Astrocyte of the hippocampus (primary cell): ENCODE measurements around the gene PEX11B.

ENCODE experiments used
- DNase-seq: peaks from one replicate; pipeline ENCODE4 v3.0.0; 2011; ENCODE audit warnings: low read depth, low spot score

Gene PEX11B, protein sequence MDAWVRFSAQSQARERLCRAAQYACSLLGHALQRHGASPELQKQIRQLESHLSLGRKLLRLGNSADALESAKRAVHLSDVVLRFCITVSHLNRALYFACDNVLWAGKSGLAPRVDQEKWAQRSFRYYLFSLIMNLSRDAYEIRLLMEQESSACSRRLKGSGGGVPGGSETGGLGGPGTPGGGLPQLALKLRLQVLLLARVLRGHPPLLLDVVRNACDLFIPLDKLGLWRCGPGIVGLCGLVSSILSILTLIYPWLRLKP

GRCh38 chr1:145918144-145918991 is at the start of gene PEX11B:
Gene PEX11B (minus strand): TSS chr1:145918717. CDS start chr1:145918688, 29 bp downstream.
- peak; percentile 95 for DNase-seq

DNA sequence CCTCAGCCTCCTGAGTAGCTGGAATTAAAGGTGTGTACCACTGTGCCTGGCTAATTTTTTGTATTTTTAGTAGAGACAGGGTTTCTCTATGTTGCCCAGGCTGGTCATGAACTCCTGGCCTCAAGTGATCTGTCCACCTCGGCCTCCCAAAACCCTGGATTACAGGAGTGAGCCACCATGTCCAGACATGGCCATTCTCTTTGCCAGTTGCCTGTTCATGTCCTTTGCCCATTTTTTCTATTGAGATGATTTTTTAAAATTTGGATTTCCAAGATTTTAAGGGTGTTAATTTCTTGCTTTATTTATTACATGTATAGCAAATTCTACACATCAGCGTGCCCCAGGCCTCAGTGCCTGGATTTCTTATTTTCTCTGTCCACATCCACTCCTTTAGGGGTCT is 48.8 kb upstream of the PEX11B start:
- DNase-seq, result no peak

- DNase-seq, result no peak
These were observed 46.7 kb upstream of the PEX11B start for GRCh38 chr1:145965119-145965744.

GRCh38 chr1:145964328-145965118 is 46.0 kb upstream of the PEX11B start, which contains the start of the genes ANKRD34A and POLR3GL:
Gene ANKRD34A (minus strand): TSS chr1:145964575. CDS start chr1:145961759, 2,816 bp downstream.
Gene POLR3GL (plus strand): TSS chr1:145964690. CDS start chr1:145974866, 10,176 bp downstream.
- peak; percentile 96 for DNase-seq

GRCh38 chr1:145963265-145964019 is 44.9 kb upstream of the PEX11B start:
- DNase-seq, result peak; percentile 54

- peak; percentile 32 for DNase-seq
These were observed 43.9 kb upstream of the PEX11B start for GRCh38 chr1:145962157-145963102.

GRCh38 chr1:145961425-145962156 is 43.1 kb upstream of the PEX11B start:
- DNase-seq, result peak; percentile 49

DNA sequence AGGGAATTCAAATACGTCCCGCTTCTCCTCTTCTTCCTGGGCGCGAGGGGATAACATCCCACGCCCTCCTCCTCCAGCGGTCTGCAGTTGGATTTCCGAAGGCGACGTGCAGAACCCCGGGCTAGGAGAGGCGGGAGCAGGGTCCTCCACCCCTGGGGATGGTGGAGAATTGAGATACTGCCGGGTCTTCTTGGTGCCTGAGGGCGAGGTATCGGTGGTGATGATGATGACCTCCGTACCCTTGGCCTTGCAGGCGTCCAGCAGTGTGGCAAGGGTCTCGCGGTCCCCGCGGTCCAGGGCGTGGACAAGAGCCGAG is 42.5 kb upstream of the PEX11B start:
- no peak for DNase-seq

GRCh38 chr1:145960468-145961108 is 42.1 kb upstream of the PEX11B start:
- DNase-seq, result peak; percentile 84

GRCh38 chr1:145959957-145960467 is 41.5 kb upstream of the PEX11B start:
- no peak for DNase-seq

- DNase-seq, result no peak
These were observed 40.8 kb upstream of the PEX11B start for GRCh38 chr1:145959333-145959732.

DNA sequence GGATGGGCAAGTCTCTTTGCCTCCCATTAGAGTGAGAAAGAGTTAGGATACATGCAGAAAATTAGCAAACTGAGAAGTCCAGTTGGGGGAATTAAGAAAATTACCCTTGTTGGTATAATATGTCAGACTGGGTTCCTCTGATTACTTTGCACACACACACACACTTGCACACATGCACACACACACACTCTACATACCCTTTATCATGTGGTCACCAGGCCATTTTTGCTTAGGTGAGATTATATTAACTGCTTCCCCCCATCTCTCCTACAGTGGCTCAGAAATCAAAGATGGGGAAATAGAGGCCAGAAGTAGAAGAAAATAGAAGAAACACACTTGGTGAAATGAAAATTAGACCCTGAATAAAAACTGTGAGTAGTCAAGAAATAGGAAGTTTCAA is 40.2 kb upstream of the PEX11B start:
- DNase-seq, result no peak

GRCh38 chr1:145957443-145958319 is 39.2 kb upstream of the PEX11B start, which contains the start of gene LIX1L:
Gene LIX1L (minus strand): TSS chr1:145958017. CDS start chr1:145957927, 90 bp downstream.
- DNase-seq, result peak; percentile 98

DNA sequence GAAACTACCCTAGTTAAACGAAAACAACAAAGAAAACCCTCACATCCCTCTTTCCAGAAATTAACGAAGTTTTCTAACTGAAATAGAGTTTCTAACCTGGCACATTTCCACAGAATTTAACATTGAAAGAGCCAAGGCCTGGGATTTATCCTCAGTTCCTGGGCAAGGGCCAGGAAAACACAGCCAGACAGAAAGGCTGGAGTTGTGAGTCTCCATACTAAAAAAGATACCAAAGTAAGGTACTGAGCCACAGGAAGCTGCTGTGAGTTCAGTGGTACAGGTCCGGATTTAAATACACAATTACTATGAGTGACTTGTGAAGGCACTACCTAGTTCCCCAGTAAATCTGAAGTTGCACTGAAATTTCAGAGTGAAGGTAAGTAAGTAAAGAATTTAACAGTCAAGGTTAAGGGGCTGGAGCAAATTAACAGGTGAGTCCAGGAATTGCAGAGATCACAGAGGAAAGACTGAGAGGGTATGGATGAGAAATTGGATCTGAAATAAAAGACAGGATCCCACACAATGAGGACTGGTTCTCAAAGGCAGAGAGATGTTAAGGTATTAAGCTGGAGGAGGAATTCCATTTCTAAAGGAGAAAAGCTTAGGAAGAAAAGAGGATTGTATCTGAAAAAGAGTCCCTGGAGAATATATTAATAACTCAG is 38.4 kb upstream of the PEX11B start:
- DNase-seq, result peak; percentile 71

GRCh38 chr1:145956361-145956760 is 37.8 kb upstream of the PEX11B start:
- no peak for DNase-seq

DNA sequence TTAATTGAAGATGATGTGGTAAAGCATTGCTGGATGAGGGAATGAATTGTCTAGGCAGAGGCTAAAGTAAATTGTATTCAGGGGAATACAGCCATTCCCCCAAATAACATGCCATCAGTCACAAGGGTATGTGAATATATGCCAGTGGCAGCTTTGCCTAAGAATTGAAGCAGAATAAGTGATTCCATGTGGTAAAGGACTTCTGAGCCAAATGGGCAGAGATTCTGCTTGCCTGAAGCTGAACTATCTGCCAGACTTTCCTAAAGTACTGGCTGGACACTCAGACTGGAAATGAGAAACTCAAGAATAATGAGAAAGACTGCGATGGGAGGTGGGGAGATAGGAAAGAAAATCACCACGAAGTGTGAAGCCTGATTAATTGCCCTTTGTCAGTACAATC is 36.9 kb upstream of the PEX11B start:
- peak; percentile 66 for DNase-seq

GRCh38 chr1:145953861-145954260 is 35.3 kb upstream of the PEX11B start:
- DNase-seq, result no peak
